Left hindlimb (tissue), 1 donor: ENCODE measurements around the gene FOXL3.
"Not testable (repeated sequence)": the region's sequence is repeated elsewhere in the genome, so short reads cannot be mapped to it uniquely, and the experiment has no call there.

Source experiments
- DNase-seq: peaks from one replicate; pipeline ENCODE4 v3.0.0-alpha.2; 2018

FOXL3 gene

GRCh38 chr7:326809-327232, 36.9 kb downstream of the FOXL3 start:
- DNase-seq: no peak

DNA sequence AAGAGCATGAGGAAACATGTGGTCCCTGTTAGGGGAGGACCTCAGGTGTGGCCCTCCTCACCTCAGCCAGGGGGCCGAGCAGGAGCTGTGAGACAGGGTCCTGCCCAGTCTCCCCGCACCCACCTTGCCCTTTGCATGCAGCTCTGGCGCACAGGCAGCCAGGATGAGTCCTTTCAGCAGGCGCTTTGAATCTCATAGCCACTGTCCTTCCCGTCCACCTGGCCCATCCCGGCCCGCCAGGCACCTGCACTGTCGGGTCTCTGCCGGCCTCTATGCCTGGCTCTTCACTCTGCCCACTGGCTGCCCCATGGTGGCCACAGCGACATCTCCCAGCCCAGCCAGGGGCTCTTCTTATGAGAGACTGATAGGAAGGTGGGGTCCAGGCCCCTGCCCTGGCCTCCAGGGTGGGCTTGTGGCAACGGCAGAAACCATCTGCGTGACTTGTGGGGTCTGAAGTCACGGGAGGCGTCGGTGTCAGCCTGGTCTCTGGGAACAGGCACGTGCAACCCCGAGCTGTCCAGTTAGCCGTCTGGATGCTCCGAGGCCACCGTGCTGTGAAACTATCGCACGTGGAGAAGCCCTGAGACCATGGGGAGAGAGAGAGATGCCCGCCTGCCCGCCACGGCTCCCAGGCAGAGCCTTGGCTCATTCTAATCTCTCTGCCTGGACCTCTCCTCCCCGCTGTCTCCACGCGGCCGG, 37.4 kb downstream of the FOXL3 start:
- peak; percentile 10 for DNase-seq

- peak; percentile 5 for DNase-seq
Measured at GRCh38 chr7:327991-328702, 38.2 kb downstream of the FOXL3 start.

- no peak for DNase-seq
Measured at GRCh38 chr7:329691-330281, 39.8 kb downstream of the FOXL3 start.

DNA sequence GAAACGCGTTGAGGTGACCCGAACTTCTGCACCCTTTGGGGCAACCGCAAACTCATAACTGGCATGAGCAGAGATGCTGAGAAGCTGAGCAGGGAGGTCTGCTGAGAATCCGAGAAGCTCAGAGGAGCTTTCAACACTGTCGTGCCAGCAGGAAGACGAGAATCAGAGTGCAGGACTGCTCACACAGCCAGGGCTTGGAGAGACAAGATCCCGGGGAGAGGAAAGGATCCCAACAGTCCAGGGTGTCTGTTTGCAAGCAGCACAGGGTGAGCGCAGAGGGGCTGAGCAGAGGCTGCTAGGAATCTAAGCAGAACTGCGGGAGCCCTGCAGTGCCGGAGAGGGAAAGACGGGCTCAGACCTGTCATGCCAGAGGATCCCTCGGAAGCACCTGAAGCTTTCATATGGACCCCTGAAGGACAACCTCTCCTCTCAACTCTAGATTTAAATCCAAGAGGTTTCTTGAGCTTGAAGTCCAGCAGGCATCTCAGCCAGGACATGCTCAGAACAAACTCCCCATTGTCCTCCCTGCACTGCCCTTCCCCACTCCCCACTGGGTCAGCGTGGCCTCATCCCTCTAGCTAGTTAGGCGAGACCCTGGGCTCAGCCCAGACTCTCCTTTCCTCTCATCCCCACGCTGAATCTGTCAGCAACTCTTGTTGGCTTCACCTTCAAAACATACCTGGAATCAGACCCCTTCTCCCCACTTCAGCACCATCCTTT, 40.7 kb downstream of the FOXL3 start:
- DNase-seq: no peak

DNA sequence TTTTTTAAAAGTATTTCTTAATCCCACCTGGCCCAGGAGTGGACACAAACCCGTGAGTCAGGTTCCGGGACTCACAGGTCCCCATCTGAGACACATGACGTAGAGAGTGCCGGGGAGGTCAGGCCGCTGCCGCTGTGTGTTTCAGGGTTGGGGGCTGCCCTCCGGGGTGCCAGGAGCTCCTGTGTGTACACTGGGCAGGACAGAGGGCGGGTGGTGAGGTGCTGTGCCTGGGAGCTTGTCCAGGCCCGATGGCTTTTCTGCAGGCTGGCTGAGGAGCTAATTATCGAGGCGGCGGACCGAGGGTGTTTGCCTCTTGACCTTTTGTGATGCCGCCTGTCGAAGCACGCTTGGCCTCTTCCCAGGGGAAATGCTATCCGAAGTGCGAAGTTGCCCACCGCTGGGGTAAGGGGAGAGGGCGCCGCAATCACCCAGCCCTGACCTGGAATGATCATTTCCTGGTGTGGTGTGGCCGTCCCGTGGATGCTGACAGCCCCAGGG, 42.1 kb downstream of the FOXL3 start:
- no peak for DNase-seq

DNA sequence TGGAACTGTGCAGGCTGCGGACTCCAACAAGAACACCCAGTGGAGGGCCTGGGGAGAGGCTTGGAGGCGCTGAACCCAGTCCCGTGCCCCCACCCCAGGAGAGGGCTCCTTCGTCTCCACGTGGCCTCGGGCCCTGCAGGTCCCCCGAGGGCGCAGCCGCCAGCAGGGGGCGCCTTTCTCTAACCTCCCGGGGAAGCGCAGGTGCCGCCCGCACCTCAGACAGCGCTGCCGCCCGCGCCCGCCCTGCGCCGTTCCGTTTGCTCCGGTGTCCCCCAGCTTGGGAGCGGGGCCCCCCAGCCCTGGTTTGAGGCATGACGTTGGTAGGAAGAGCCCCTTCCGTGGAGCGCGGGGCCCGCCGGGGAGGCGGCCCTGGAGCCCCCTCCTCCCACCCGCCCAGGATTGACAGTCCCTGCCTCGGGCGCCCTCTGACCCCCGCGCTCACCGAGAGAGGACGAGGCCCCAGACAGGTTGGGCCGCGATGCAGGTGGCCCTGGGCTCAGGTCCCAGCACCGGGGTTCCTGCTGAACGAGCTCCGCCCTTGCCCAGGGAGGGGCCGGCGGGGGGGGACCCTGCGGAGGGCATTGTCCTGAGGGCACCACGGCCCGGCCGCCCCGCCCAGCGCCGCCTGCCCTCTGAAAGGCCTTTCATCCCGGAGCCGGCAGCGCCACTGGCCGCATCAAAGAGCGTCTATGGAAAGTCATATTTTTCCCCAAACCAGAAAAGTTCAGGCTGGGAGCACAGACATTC, 42.8 kb downstream of the FOXL3 start:
- peak; percentile 76 for DNase-seq

DNA sequence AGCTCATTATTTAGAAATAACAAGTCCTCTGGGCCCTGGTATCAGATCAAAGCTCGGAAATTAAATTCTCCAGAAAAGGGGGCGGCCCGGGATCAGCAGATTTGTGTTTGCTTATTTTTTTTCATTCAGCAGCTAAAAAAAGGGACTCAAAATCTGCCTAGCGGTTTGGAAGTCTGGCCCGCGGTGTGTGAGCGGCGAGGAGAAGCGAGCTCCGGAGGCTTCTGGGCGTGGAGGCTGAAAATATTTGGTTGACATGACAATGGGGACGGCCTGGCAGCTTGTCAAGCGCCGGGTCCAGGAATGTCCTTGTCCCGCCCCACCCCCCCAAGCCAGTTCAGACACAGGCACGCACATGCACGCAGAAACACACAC, 43.4 kb downstream of the FOXL3 start:
- DNase-seq: peak; percentile 88

DNA sequence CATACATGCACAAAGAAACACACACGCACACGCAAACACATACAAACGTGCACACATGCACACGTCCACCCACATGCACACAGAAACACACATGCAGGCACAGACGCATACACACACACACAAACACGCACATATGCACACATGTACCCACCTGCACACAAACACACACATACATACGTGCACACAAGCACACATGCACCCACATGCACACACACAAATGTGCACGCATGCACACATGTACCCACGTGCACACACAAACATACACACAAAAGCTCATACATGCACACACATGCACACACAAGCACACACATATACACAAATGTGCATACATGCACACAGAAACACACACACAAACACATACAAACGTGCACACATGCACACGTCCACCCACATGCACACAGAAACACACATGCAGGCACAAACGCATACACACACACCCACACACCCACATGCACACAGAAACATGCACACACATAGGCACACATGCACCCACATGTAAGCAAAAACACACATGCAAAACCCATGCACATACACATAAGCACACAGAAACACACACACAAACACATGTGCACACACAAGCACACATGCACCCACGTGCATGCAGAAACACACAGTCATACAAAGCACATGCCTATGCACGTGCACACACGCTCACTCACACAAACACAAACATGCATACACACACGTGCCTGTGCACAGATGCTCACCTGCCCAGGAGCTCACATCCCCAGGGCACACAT, 44.8 kb downstream of the FOXL3 start:
- DNase-seq: no peak

DNA sequence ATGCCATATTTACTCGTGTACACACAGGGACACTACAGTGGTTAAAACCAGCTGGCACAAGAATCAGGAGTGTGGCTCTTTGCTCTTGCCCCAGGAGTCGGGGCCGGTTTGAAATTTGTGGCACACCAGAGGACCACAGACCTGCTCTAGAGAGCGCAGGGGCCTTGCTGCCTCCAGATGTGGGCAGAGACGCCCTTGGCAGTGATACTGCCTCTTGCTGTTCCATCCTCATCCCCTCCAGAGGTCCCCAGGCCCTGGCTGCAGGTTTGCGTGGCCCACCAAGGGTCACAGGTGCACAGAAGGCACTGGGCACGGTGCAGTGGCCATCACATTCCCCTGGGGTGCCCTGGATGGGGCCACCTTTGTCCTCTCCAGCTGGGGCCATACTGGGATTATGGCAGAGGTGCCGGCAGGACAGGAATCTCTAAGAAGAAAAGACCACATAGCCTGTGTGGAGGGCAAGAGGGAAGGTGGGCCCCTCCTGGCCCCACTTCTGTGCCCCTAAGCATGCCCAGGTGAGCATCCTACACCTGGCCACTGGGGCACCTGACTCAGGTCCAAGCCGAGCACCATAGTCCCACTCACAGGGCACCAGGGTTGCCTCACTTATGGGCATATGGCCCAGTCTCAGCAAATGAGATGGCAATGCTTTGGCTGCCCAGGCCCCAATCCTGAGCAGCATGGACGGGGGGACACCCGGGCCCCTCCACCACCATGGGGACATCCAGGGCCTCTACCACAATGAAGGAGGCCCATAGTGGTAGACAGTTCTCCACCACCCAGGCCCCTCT, 45.6 kb downstream of the FOXL3 start:
- peak; percentile 9 for DNase-seq

- not testable (repeated sequence) for DNase-seq
Measured at GRCh38 chr7:336149-336533, 46.2 kb downstream of the FOXL3 start.

- DNase-seq: peak; percentile 2
Measured at GRCh38 chr7:336810-337566, 47.0 kb downstream of the FOXL3 start.

- DNase-seq: peak; percentile 18
Measured at GRCh38 chr7:337567-337951, 47.6 kb downstream of the FOXL3 start.

GRCh38 chr7:338295-339061, 48.5 kb downstream of the FOXL3 start:
- DNase-seq: peak; percentile 22

DNA sequence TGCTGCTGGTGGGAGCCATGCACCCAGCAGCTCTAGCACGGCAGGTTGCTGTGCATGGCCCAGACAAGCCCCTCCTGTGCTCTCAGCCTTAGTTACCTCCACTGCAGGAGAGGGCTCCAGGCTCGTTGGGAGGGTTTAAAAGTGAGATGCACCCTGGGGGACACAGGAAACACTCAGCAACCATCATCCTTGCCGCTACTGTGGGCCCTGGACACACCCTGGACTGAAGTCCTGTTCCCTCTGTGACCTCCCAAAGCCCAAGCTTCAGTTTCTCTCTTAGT, 49.0 kb downstream of the FOXL3 start:
- DNase-seq: no peak

- no peak for DNase-seq
Measured at GRCh38 chr7:339696-340095, 49.7 kb downstream of the FOXL3 start.

DNA sequence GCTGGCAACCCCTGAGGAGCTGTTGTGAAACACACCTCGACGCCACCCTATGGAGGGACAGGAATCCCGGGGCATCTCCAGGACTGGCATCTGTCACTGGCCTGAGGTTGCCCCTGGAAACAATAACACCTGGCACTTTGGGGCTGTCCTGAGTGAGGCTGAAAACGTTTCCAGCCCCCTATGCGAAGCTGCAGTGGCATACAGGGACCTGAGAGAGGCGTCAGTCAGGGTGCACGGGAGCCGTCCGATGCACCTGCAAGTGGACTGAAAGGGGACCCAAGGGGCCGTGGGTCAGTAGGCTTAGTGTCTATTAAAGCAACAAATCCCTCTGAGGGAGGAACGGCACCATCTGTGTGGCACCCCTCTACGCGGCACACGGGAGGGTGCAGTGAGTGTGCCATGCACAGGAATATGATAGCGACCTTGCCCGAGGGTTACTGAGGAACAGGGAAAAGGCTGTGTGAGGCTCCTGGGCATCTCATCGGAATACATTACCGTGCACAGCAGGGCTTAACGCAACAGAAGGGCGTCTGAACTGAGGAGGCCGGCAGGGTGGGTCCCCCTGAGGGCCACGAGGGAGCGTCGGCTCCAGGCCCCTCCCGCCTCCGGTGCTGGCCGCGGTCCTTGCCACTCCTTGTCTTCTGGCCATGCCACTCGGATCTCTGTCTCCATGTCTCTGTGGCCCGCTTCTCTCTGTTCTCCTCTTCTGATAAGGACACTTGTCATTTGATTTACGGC, 50.4 kb downstream of the FOXL3 start:
- no peak for DNase-seq
